ENCODE data around the gene ZNF512B. TPM values are rescaled to one million over a fixed set of nuclear protein-coding genes. Genes with fewer than 3 reads are reported as not detected.

The ZNF512B gene
- total and polyA plus RNA-seq, 12 donors: 4.6 to 14.8 (median 13.6) TPM

GRCh38 chr20:63941282-63942081 is 28.2 kb downstream of the ZNF512B start:
- H3K27ac ChIP-seq: peak overlapping the region in 9 of 10 donors; percentile 1 to 79 (median 50)
- H3K4me3 ChIP-seq: no peak overlapping the region

GRCh38 chr20:63940472-63941266 is 29.1 kb downstream of the ZNF512B start:
- peaks cover 11 to 33% (median 26%) of the 10 kb centered on the region in 9 donors for H3K4me1 ChIP-seq
- H3K36me3 ChIP-seq: peaks cover 0 to 86% (median 57%) of the 10 kb centered on the region in 9 donors
- ATAC-seq: peak in 1 of 8 donors; percentile 25
- peak overlapping the region in 4 of 10 donors; percentile 58 to 79 (median 66) for H3K27ac ChIP-seq
- intact Hi-C loops (cut with DNase I): no loop called here
- H3K27me3 ChIP-seq: no peaks in the 10 kb centered on the region
- TF ChIP-seq CTCF (IDR thresholded peaks at IDR 0.05): no peak
- H3K9me3 ChIP-seq: no peaks in the 10 kb centered on the region
- 88 to 93% methylated on average over 58 of the region's 58 CpGs for WGBS, 2 donors
- no peak overlapping the region for H3K4me3 ChIP-seq
- no peak for DNase-seq

More at GRCh38 chr20:63941282-63942081, 28.2 kb downstream of the ZNF512B start:
- no peak for TF ChIP-seq CTCF (IDR thresholded peaks at IDR 0.05)
- DNase-seq (peak; percentile 50 to 58), ATAC-seq (peak in 5 of 8 donors; percentile 2 to 23 (median 18))
- H3K27me3 ChIP-seq: no peaks in the 10 kb centered on the region
- WGBS, 2 donors: 73 to 76% methylated on average over 33 to 35 of the region's 39 CpGs
- H3K9me3 ChIP-seq: no peaks in the 10 kb centered on the region
- peaks cover 11 to 41% (median 32%) of the 10 kb centered on the region in 9 donors for H3K4me1 ChIP-seq
- intact Hi-C loops (cut with DNase I): no loop called here
- peaks cover 0 to 86% (median 54%) of the 10 kb centered on the region in 9 donors for H3K36me3 ChIP-seq

GRCh38 chr20:63940071-63940471 is 29.7 kb downstream of the ZNF512B start:
- intact Hi-C loops (cut with DNase I): no loop called here
- peaks cover 11 to 29% (median 21%) of the 10 kb centered on the region in 9 donors for H3K4me1 ChIP-seq
- peaks cover 0 to 86% (median 57%) of the 10 kb centered on the region in 9 donors for H3K36me3 ChIP-seq
- no peak overlapping the region for H3K27ac ChIP-seq
- H3K27me3 ChIP-seq: no peaks in the 10 kb centered on the region
- no peaks in the 10 kb centered on the region for H3K9me3 ChIP-seq
- ATAC-seq (no peak), DNase-seq (peak in 1 of 2 donors; percentile 8)
- 83 to 93% methylated on average over 23 of the region's 23 CpGs for WGBS, 2 donors
- no peak for TF ChIP-seq CTCF (IDR thresholded peaks at IDR 0.05)
- H3K4me3 ChIP-seq: no peak overlapping the region

Measured in heart right ventricle (tissue), 16 donors.